ENCODE measurements around the gene PGPEP1. TPM values are rescaled to one million over a fixed set of nuclear protein-coding genes. Genes with fewer than 3 reads are reported as not detected.

Gene PGPEP1
- total RNA-seq, 2 donors from 2014 or later: 23.7 TPM

GRCh38 chr19:18311502-18312091 lies 28.8 kb upstream of the PGPEP1 start:
- peaks cover 19 to 58% of the 10 kb centered on the region in 2 donors for H3K4me1 ChIP-seq (ENCODE audit: control insufficient read depth in 1 of 2, low read depth in 2 of 2)
- H3K27ac ChIP-seq: no peak overlapping the region
- no peaks in the 10 kb centered on the region for H3K27me3 ChIP-seq (replicated peaks; ENCODE audit: insufficient read depth)
- no peak for TF ChIP-seq CTCF (IDR thresholded peaks at IDR 0.05)
- DNase-seq (ENCODE audit: low spot score) (no peak), ATAC-seq (ENCODE audit: insufficient number of reproducible peaks, low FRiP score, low read depth) (no peak)
- H3K36me3 ChIP-seq: no peaks in the 10 kb centered on the region
- no peaks in the 10 kb centered on the region for H3K9me3 ChIP-seq
- H3K4me3 ChIP-seq: no peak overlapping the region

GRCh38 chr19:18312092-18312534 lies 28.3 kb upstream of the PGPEP1 start:
- ATAC-seq (ENCODE audit: insufficient number of reproducible peaks, low FRiP score, low read depth) (no peak), DNase-seq (ENCODE audit: low spot score) (no peak)
- Histone ChIP-seq H3K4me1 (ENCODE audit: control insufficient read depth in 1 of 2, low read depth in 2 of 2) (peaks cover 17 to 53% of the 10 kb centered on the region in 2 donors), H3K9me3 (no peaks in the 10 kb centered on the region), H3K27me3 (replicated peaks; ENCODE audit: insufficient read depth) (no peaks in the 10 kb centered on the region), H3K4me3 (no peak overlapping the region), H3K36me3 (no peaks in the 10 kb centered on the region), H3K27ac (no peak overlapping the region)
- TF ChIP-seq CTCF (IDR thresholded peaks at IDR 0.05): no peak

GRCh38 chr19:18313398-18313797 lies 27.0 kb upstream of the PGPEP1 start:
- H3K4me3 ChIP-seq: no peak overlapping the region
- DNase-seq (ENCODE audit: low spot score): no peak
- no peak for TF ChIP-seq CTCF (IDR thresholded peaks at IDR 0.05)
- H3K36me3 ChIP-seq: no peaks in the 10 kb centered on the region
- H3K27me3 ChIP-seq (replicated peaks; ENCODE audit: insufficient read depth): no peaks in the 10 kb centered on the region
- H3K27ac ChIP-seq: peak overlapping the region; percentile 66 to 67
- H3K9me3 ChIP-seq: no peaks in the 10 kb centered on the region
- no peak for ATAC-seq (ENCODE audit: insufficient number of reproducible peaks, low FRiP score, low read depth)
- H3K4me1 ChIP-seq (ENCODE audit: control insufficient read depth in 1 of 2, low read depth in 2 of 2): peaks cover 5 to 40% of the 10 kb centered on the region in 2 donors

- DNase-seq (ENCODE audit: low spot score) (no peak), ATAC-seq (ENCODE audit: insufficient number of reproducible peaks, low FRiP score, low read depth) (no peak)
- H3K4me3 ChIP-seq: no peak overlapping the region
- H3K9me3 ChIP-seq: no peaks in the 10 kb centered on the region
- H3K4me1 ChIP-seq (ENCODE audit: control insufficient read depth in 1 of 2, low read depth in 2 of 2): peaks cover 16 to 33% of the 10 kb centered on the region in 2 donors
- no peak for TF ChIP-seq CTCF (IDR thresholded peaks at IDR 0.05)
- H3K27ac ChIP-seq: peak overlapping the region in 1 of 2 donors; percentile 20
- no peaks in the 10 kb centered on the region for H3K27me3 ChIP-seq (replicated peaks; ENCODE audit: insufficient read depth)
- no peaks in the 10 kb centered on the region for H3K36me3 ChIP-seq
Observed at GRCh38 chr19:18317961-18318800, 22.2 kb upstream of the PGPEP1 start.

- TF ChIP-seq CTCF (IDR thresholded peaks at IDR 0.05): no peak
- Histone ChIP-seq H3K9me3 (no peaks in the 10 kb centered on the region), H3K4me3 (no peak overlapping the region), H3K27me3 (replicated peaks; ENCODE audit: insufficient read depth) (no peaks in the 10 kb centered on the region), H3K27ac (no peak overlapping the region), H3K4me1 (ENCODE audit: control insufficient read depth in 1 of 2, low read depth in 2 of 2) (peaks cover 16 to 32% of the 10 kb centered on the region in 2 donors), H3K36me3 (no peaks in the 10 kb centered on the region)
- no peak for ATAC-seq (ENCODE audit: insufficient number of reproducible peaks, low FRiP score, low read depth)
- DNase-seq (ENCODE audit: low spot score): no peak
Observed at GRCh38 chr19:18319591-18320135, 20.7 kb upstream of the PGPEP1 start.

All from thoracic aorta (tissue), 2 donors.